ENCODE data around the gene DNAJC8. TPM values are rescaled to one million over a fixed set of nuclear protein-coding genes. Genes with fewer than 3 reads are reported as not detected.

Gene DNAJC8
- total and polyA plus RNA-seq, 2 experiments from 2014 or later, result 72.3 to 137 TPM

GRCh38 chr1:28259252-28259933 is 26.6 kb upstream of the DNAJC8 start, which contains the start of gene SESN2:
SESN2 (plus strand) TSS chr1:28259518; CDS start chr1:28259848, 330 bp downstream.
- Histone ChIP-seq H3K9me3 (ENCODE audit: low read depth) (no peaks in the 10 kb centered on the region), H3K4me3 (peak within 1 kb of the TSS; percentile 72), H3K4me1 (ENCODE audit: low read depth) (peaks cover 18% of the 10 kb centered on the region), H3K27me3 (no peaks in the 10 kb centered on the region), H3K36me3 (no peaks in the 10 kb centered on the region), H3K27ac (peak within 1 kb of the TSS; percentile 65)
- peak; percentile 99 to 100 for DNase-seq (ENCODE audit: low read depth in 1 of 2, low spot score in 1 of 2)
- TF ChIP-seq, protein P1, sequence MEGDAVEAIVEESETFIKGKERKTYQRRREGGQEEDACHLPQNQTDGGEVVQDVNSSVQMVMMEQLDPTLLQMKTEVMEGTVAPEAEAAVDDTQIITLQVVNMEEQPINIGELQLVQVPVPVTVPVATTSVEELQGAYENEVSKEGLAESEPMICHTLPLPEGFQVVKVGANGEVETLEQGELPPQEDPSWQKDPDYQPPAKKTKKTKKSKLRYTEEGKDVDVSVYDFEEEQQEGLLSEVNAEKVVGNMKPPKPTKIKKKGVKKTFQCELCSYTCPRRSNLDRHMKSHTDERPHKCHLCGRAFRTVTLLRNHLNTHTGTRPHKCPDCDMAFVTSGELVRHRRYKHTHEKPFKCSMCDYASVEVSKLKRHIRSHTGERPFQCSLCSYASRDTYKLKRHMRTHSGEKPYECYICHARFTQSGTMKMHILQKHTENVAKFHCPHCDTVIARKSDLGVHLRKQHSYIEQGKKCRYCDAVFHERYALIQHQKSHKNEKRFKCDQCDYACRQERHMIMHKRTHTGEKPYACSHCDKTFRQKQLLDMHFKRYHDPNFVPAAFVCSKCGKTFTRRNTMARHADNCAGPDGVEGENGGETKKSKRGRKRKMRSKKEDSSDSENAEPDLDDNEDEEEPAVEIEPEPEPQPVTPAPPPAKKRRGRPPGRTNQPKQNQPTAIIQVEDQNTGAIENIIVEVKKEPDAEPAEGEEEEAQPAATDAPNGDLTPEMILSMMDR (IDR thresholded peaks at IDR 0.05; ENCODE audit: low read depth, low read length), result no peak

DNA sequence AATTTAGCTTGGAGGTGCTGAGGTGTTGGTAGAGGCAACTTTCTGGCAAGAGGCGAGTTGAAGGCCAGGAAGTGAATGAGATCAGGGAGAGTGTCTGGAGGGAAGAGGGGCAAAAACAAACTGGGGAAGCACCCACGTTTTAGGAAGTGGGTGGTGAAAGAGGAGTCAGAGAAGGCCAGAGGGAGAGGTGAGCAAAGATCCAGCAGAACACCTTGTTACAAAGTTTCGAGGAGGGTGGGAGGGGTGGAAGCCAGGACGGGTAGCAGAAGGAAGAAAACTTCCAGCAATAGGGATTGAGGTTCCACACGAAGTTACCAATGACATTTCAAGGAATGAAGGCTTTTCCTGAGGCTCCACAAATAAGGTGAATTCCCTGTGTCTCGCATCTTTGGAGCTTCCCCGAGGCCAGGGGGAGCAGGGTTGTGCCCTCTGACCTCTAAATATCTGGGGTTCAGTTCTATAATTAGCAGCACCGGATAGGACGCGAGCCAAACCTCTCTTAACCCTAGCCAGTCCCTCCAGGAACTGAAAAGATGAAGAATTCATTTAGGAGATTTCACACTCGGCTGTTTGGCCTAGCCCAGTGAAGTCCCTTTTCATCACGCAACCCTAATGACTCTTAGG is 25.9 kb upstream of the DNAJC8 start:
- peak overlapping the region; percentile 4 for H3K27ac ChIP-seq

GRCh38 chr1:28257736-28258135 is 24.9 kb upstream of the DNAJC8 start:
- Histone ChIP-seq H3K9me3 (ENCODE audit: low read depth) (no peaks in the 10 kb centered on the region), H3K4me1 (ENCODE audit: low read depth) (peaks cover 14% of the 10 kb centered on the region), H3K4me3 (no peak overlapping the region), H3K36me3 (no peaks in the 10 kb centered on the region), H3K27ac (no peak overlapping the region), H3K27me3 (no peaks in the 10 kb centered on the region)
- TF ChIP-seq, protein P1 (IDR thresholded peaks at IDR 0.05; ENCODE audit: low read depth, low read length), result no peak
- no peak for DNase-seq (ENCODE audit: low read depth in 1 of 2, low spot score in 1 of 2)

More for the DNA sequence above, 25.9 kb upstream of the DNAJC8 start:
- H3K9me3 ChIP-seq (ENCODE audit: low read depth), result no peaks in the 10 kb centered on the region
- H3K36me3 ChIP-seq, result no peaks in the 10 kb centered on the region
- H3K4me1 ChIP-seq (ENCODE audit: low read depth), result peaks cover 14% of the 10 kb centered on the region
- no peaks in the 10 kb centered on the region for H3K27me3 ChIP-seq
- no peak for DNase-seq (ENCODE audit: low read depth in 1 of 2, low spot score in 1 of 2)
- TF ChIP-seq, protein P1 (IDR thresholded peaks at IDR 0.05; ENCODE audit: low read depth, low read length), result no peak
- no peak overlapping the region for H3K4me3 ChIP-seq

DNA sequence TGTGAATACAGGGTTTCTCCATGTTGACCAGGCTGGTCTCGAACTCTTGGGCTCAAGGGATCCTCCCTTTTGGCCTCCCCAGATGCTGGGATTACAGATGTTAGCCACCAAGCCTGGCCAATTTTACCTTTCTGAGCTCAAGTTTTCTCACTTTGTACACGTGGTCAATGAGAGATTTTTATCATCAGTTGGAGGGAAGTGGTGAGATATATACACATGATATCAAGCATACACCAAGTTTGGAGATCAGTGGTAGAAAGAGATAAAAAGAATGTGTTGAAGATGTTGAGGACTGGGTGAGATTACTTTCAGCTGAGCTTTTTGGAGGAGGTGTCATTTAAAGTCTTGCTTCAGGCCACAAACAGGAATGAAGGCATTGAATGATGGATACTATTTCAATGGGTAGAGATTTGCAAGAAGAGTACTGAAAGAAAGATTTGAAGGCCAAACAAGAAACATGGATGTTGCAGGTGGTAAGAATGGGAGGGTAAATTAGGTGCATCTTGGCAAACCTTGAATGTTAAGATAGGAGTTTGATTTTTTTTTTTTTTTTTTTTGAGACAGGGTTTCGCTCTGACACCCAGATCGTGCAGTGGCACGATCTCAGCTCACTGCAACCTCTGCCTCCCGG is 23.5 kb upstream of the DNAJC8 start:
- no peaks in the 10 kb centered on the region for H3K36me3 ChIP-seq
- H3K4me1 ChIP-seq (ENCODE audit: low read depth), result peaks cover 14% of the 10 kb centered on the region
- H3K27ac ChIP-seq, result no peak overlapping the region
- no peak for DNase-seq (ENCODE audit: low read depth in 1 of 2, low spot score in 1 of 2)
- no peaks in the 10 kb centered on the region for H3K27me3 ChIP-seq
- H3K9me3 ChIP-seq (ENCODE audit: low read depth), result no peaks in the 10 kb centered on the region
- TF ChIP-seq, protein P1 (IDR thresholded peaks at IDR 0.05; ENCODE audit: low read depth, low read length), result no peak
- H3K4me3 ChIP-seq, result no peak overlapping the region

- Histone ChIP-seq H3K27me3 (no peaks in the 10 kb centered on the region), H3K9me3 (ENCODE audit: low read depth) (no peaks in the 10 kb centered on the region), H3K4me1 (ENCODE audit: low read depth) (peaks cover 21% of the 10 kb centered on the region), H3K4me3 (no peak overlapping the region), H3K27ac (peak overlapping the region; percentile 11), H3K36me3 (no peaks in the 10 kb centered on the region)
- TF ChIP-seq, protein P1 (IDR thresholded peaks at IDR 0.05; ENCODE audit: low read depth, low read length), result no peak
- no peak for DNase-seq (ENCODE audit: low read depth in 1 of 2, low spot score in 1 of 2)
Measured at GRCh38 chr1:28249866-28250295, 17.1 kb upstream of the DNAJC8 start.
